Measurements from ENCODE around the gene TNFAIP8L3.

The TNFAIP8L3 gene

GRCh38 chr15:51071578-51071977 lies 23.1 kb downstream of the TNFAIP8L3 start:
- Histone ChIP-seq H3K4me1 (ENCODE audit: control insufficient read depth, insufficient read depth, low read length) (no peaks in the 10 kb centered on the region), H3K36me3 (ENCODE audit: control insufficient read depth, insufficient read depth, low read length) (no peaks in the 10 kb centered on the region), H3K9me3 (ENCODE audit: control insufficient read depth, insufficient read depth, low read length) (no peaks in the 10 kb centered on the region), H3K4me3 (ENCODE audit: low read depth, low read length) (no peak overlapping the region), H3K9ac (ENCODE audit: low read depth, low read length) (no peak overlapping the region), H3K27me3 (ENCODE audit: control insufficient read depth, insufficient read depth, low read length) (no peaks in the 10 kb centered on the region)

- H3K9me3 ChIP-seq (ENCODE audit: control insufficient read depth, insufficient read depth, low read length) = no peaks in the 10 kb centered on the region
- H3K9ac ChIP-seq (ENCODE audit: low read depth, low read length) = no peak overlapping the region
- no peak overlapping the region for H3K4me3 ChIP-seq (ENCODE audit: low read depth, low read length)
- H3K36me3 ChIP-seq (ENCODE audit: control insufficient read depth, insufficient read depth, low read length) = no peaks in the 10 kb centered on the region
- H3K27me3 ChIP-seq (ENCODE audit: control insufficient read depth, insufficient read depth, low read length) = no peaks in the 10 kb centered on the region
- no peaks in the 10 kb centered on the region for H3K4me1 ChIP-seq (ENCODE audit: control insufficient read depth, insufficient read depth, low read length)
Observed at GRCh38 chr15:51069983-51070382, 24.7 kb downstream of the TNFAIP8L3 start.

GRCh38 chr15:51067510-51067909 lies 27.2 kb downstream of the TNFAIP8L3 start:
- Histone ChIP-seq H3K27me3 (ENCODE audit: control insufficient read depth, insufficient read depth, low read length) (no peaks in the 10 kb centered on the region), H3K4me3 (ENCODE audit: low read depth, low read length) (no peak overlapping the region), H3K9ac (ENCODE audit: low read depth, low read length) (no peak overlapping the region), H3K4me1 (ENCODE audit: control insufficient read depth, insufficient read depth, low read length) (no peaks in the 10 kb centered on the region), H3K9me3 (ENCODE audit: control insufficient read depth, insufficient read depth, low read length) (no peaks in the 10 kb centered on the region), H3K36me3 (ENCODE audit: control insufficient read depth, insufficient read depth, low read length) (no peaks in the 10 kb centered on the region)

- no peaks in the 10 kb centered on the region for H3K27me3 ChIP-seq (ENCODE audit: control insufficient read depth, insufficient read depth, low read length)
- no peaks in the 10 kb centered on the region for H3K4me1 ChIP-seq (ENCODE audit: control insufficient read depth, insufficient read depth, low read length)
- no peak overlapping the region for H3K4me3 ChIP-seq (ENCODE audit: low read depth, low read length)
- no peaks in the 10 kb centered on the region for H3K36me3 ChIP-seq (ENCODE audit: control insufficient read depth, insufficient read depth, low read length)
- H3K9me3 ChIP-seq (ENCODE audit: control insufficient read depth, insufficient read depth, low read length) = no peaks in the 10 kb centered on the region
- no peak overlapping the region for H3K9ac ChIP-seq (ENCODE audit: low read depth, low read length)
Observed at GRCh38 chr15:51065781-51066180, 28.9 kb downstream of the TNFAIP8L3 start.

GRCh38 chr15:51065261-51065660 lies 29.4 kb downstream of the TNFAIP8L3 start:
- Histone ChIP-seq H3K36me3 (ENCODE audit: control insufficient read depth, insufficient read depth, low read length) (no peaks in the 10 kb centered on the region), H3K27me3 (ENCODE audit: control insufficient read depth, insufficient read depth, low read length) (no peaks in the 10 kb centered on the region), H3K9ac (ENCODE audit: low read depth, low read length) (no peak overlapping the region), H3K9me3 (ENCODE audit: control insufficient read depth, insufficient read depth, low read length) (no peaks in the 10 kb centered on the region), H3K4me1 (ENCODE audit: control insufficient read depth, insufficient read depth, low read length) (no peaks in the 10 kb centered on the region), H3K4me3 (ENCODE audit: low read depth, low read length) (no peak overlapping the region)

GRCh38 chr15:51062736-51063135 lies 32.0 kb downstream of the TNFAIP8L3 start:
- H3K36me3 ChIP-seq (ENCODE audit: control insufficient read depth, insufficient read depth, low read length) = no peaks in the 10 kb centered on the region
- H3K4me1 ChIP-seq (ENCODE audit: control insufficient read depth, insufficient read depth, low read length) = no peaks in the 10 kb centered on the region
- no peak overlapping the region for H3K9ac ChIP-seq (ENCODE audit: low read depth, low read length)
- H3K4me3 ChIP-seq (ENCODE audit: low read depth, low read length) = no peak overlapping the region
- no peaks in the 10 kb centered on the region for H3K9me3 ChIP-seq (ENCODE audit: control insufficient read depth, insufficient read depth, low read length)
- no peaks in the 10 kb centered on the region for H3K27me3 ChIP-seq (ENCODE audit: control insufficient read depth, insufficient read depth, low read length)

GRCh38 chr15:51060030-51060673 lies 34.6 kb downstream of the TNFAIP8L3 start:
- H3K9ac ChIP-seq (ENCODE audit: low read depth, low read length) = no peak overlapping the region
- no peaks in the 10 kb centered on the region for H3K27me3 ChIP-seq (ENCODE audit: control insufficient read depth, insufficient read depth, low read length)
- H3K4me1 ChIP-seq (ENCODE audit: control insufficient read depth, insufficient read depth, low read length) = no peaks in the 10 kb centered on the region
- no peaks in the 10 kb centered on the region for H3K9me3 ChIP-seq (ENCODE audit: control insufficient read depth, insufficient read depth, low read length)
- H3K4me3 ChIP-seq (ENCODE audit: low read depth, low read length) = no peak overlapping the region
- no peaks in the 10 kb centered on the region for H3K36me3 ChIP-seq (ENCODE audit: control insufficient read depth, insufficient read depth, low read length)

- H3K4me1 ChIP-seq (ENCODE audit: control insufficient read depth, insufficient read depth, low read length) = peaks cover 6% of the 10 kb centered on the region
Observed at GRCh38 chr15:51054535-51054934, 40.2 kb downstream of the TNFAIP8L3 start.

GRCh38 chr15:51053571-51053970 lies 41.1 kb downstream of the TNFAIP8L3 start:
- no peak overlapping the region for H3K4me3 ChIP-seq (ENCODE audit: low read depth, low read length)
- H3K9ac ChIP-seq (ENCODE audit: low read depth, low read length) = no peak overlapping the region
- no peaks in the 10 kb centered on the region for H3K36me3 ChIP-seq (ENCODE audit: control insufficient read depth, insufficient read depth, low read length)
- H3K27me3 ChIP-seq (ENCODE audit: control insufficient read depth, insufficient read depth, low read length) = no peaks in the 10 kb centered on the region
- H3K9me3 ChIP-seq (ENCODE audit: control insufficient read depth, insufficient read depth, low read length) = no peaks in the 10 kb centered on the region
- H3K4me1 ChIP-seq (ENCODE audit: control insufficient read depth, insufficient read depth, low read length) = peaks cover 6% of the 10 kb centered on the region

More at GRCh38 chr15:51054535-51054934, 40.2 kb downstream of the TNFAIP8L3 start:
- H3K36me3 ChIP-seq (ENCODE audit: control insufficient read depth, insufficient read depth, low read length) = no peaks in the 10 kb centered on the region
- no peak overlapping the region for H3K4me3 ChIP-seq (ENCODE audit: low read depth, low read length)
- H3K9me3 ChIP-seq (ENCODE audit: control insufficient read depth, insufficient read depth, low read length) = no peaks in the 10 kb centered on the region
- H3K9ac ChIP-seq (ENCODE audit: low read depth, low read length) = no peak overlapping the region
- H3K27me3 ChIP-seq (ENCODE audit: control insufficient read depth, insufficient read depth, low read length) = no peaks in the 10 kb centered on the region

GRCh38 chr15:51051776-51052175 lies 42.9 kb downstream of the TNFAIP8L3 start:
- H3K9ac ChIP-seq (ENCODE audit: low read depth, low read length) = no peak overlapping the region
- no peak overlapping the region for H3K4me3 ChIP-seq (ENCODE audit: low read depth, low read length)
- H3K4me1 ChIP-seq (ENCODE audit: control insufficient read depth, insufficient read depth, low read length) = peaks cover 6% of the 10 kb centered on the region
- H3K36me3 ChIP-seq (ENCODE audit: control insufficient read depth, insufficient read depth, low read length) = no peaks in the 10 kb centered on the region
- H3K27me3 ChIP-seq (ENCODE audit: control insufficient read depth, insufficient read depth, low read length) = no peaks in the 10 kb centered on the region
- H3K9me3 ChIP-seq (ENCODE audit: control insufficient read depth, insufficient read depth, low read length) = no peaks in the 10 kb centered on the region

- Histone ChIP-seq H3K9me3 (ENCODE audit: control insufficient read depth, insufficient read depth, low read length) (no peaks in the 10 kb centered on the region), H3K27me3 (ENCODE audit: control insufficient read depth, insufficient read depth, low read length) (no peaks in the 10 kb centered on the region), H3K36me3 (ENCODE audit: control insufficient read depth, insufficient read depth, low read length) (no peaks in the 10 kb centered on the region), H3K4me1 (ENCODE audit: control insufficient read depth, insufficient read depth, low read length) (no peaks in the 10 kb centered on the region), H3K9ac (ENCODE audit: low read depth, low read length) (no peak overlapping the region), H3K4me3 (ENCODE audit: low read depth, low read length) (no peak overlapping the region)
Observed at GRCh38 chr15:51049081-51049480, 45.6 kb downstream of the TNFAIP8L3 start.

- H3K27me3 ChIP-seq (ENCODE audit: control insufficient read depth, insufficient read depth, low read length) = no peaks in the 10 kb centered on the region
- no peaks in the 10 kb centered on the region for H3K36me3 ChIP-seq (ENCODE audit: control insufficient read depth, insufficient read depth, low read length)
- no peak overlapping the region for H3K4me3 ChIP-seq (ENCODE audit: low read depth, low read length)
- H3K9ac ChIP-seq (ENCODE audit: low read depth, low read length) = no peak overlapping the region
- H3K4me1 ChIP-seq (ENCODE audit: control insufficient read depth, insufficient read depth, low read length) = no peaks in the 10 kb centered on the region
- H3K9me3 ChIP-seq (ENCODE audit: control insufficient read depth, insufficient read depth, low read length) = no peaks in the 10 kb centered on the region
Observed at GRCh38 chr15:51048308-51048707, 46.4 kb downstream of the TNFAIP8L3 start.
